Activated CD4-positive, CD25-positive, alpha-beta regulatory T cell treated with anti-CD3 and anti-CD28 coated beads, Interleukin-2, amount 50 U/mL, for 24 hours (primary cell): ENCODE data around the gene LYRM4.

ENCODE experiments used
- ATAC-seq, 2 donors: fragments of 150-1000 bp; cut with Tn5 transposase; one replicate each; pipeline ENCODE4 v1.10.0; 2021; ENCODE audit warnings: mild to moderate bottlenecking in 1 of 2, moderate library complexity in 1 of 2

Gene LYRM4

DNA sequence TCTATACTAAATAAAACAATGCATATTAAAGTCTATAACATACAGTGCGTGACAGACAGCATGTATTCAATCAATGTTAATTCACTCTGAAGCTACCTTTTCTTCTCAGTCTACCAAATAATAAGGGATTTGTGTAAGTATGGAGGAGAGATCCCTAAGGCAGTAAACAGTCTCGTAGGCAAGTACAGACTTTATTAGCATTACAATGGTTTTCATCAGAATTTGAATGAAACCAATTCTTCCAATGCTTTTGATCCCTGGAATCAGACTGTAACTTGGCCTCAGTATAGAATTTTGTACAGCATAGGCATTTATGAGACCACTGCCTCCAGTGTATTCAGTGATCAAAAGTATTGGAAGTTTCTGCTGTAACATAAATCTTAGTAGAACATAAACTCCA is 19.5 kb downstream of the LYRM4 start:
- ATAC-seq, result no peak

- ATAC-seq, result no peak
Measured at GRCh38 chr6:5238336-5238735, 22.4 kb downstream of the LYRM4 start.

DNA sequence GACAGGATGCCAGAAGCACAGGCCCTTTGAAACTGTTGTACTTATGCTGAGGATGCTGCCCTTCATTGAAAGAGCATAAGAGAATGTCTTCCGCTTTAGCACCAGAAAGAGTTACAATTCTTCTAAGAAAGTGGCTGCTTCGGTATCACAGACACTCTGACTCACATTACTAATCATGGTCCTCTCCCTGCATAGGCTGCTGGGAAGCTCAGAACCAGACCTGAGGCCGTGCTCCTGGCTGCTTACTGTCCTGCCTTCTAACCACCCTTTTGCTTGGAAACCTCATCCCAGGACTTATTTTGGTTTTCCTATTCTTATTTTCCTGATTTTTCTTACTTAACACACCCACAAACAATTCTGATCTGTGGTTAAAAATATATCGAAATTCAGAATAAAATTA is 22.9 kb downstream of the LYRM4 start:
- no peak for ATAC-seq

DNA sequence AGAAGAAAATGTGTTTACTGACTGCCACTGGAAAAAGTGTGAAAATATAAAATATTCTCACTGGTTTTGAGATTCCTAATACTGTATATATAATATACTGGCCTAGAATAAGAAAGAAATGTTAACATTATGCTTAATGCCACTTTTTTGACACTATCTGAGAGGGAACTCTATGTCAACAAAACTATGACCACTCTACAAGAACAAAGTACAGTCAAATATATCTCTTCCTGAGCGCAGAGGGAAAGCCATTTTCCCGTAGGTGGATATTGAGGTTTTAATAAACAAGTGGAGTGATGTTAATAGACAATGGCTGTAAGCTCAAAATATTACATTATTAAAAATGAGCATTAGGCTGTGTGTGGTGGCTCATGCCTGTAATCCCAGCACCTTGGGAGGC is 24.9 kb downstream of the LYRM4 start:
- ATAC-seq, result no peak

DNA sequence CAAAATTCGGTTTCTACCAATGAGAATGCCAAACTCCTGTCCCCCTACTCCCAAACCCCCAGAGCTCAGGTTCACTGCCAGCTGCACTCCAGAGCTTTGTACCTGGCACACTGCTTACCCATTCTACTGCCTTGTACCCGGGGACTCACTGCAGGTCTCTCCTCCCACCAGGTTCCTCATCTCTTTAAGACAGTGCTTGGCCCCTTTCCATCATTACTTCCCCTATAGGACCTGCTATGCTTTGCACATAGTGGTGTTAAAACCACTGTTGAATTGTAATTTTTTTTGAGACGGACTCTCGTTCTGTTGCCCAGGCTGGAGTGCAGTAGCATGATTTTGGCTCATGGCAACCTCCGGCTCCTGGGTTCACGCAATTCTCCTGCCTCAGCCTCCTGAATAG is 25.9 kb downstream of the LYRM4 start:
- no peak for ATAC-seq

DNA sequence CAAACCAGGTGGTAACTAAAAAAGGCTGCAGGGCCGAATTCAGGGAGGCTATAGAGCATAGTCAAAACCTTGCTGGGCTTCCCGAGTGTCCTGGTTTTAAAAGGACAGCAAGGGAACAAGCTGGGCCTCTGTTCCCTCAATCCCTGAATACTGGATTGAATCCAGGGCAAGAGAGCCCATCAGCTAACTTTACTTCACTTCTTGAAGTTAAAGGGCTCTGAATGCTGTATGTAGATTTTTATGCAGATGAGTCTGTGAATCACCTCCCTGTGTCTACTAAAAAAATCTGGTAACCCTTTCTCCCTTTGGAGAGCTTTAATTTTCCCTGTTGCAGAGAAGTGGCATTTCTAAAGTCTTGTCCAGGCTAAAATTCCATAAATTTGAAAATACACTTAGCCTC is 29.5 kb downstream of the LYRM4 start:
- no peak for ATAC-seq

DNA sequence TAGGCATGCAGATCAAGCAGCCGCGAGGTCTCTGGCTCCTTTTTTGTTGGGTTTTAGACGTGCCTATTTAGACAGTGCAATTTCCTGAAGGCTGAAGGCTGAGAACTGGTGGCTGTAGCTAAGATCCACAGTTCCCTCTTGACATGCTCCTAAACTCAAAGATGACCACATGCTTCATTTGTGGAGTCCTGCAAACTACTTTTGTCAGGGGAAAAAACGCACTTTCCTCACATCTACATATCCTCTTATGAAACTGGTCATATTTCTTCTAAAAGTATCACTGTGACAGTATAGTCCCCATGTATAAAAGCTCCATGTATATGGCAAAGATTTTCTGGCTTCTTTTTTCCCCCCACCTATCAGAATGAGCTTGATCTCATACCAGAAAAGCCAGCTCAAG is 30.7 kb downstream of the LYRM4 start:
- ATAC-seq, result no peak

GRCh38 chr6:5229356-5229755 is 31.4 kb downstream of the LYRM4 start:
- no peak for ATAC-seq

DNA sequence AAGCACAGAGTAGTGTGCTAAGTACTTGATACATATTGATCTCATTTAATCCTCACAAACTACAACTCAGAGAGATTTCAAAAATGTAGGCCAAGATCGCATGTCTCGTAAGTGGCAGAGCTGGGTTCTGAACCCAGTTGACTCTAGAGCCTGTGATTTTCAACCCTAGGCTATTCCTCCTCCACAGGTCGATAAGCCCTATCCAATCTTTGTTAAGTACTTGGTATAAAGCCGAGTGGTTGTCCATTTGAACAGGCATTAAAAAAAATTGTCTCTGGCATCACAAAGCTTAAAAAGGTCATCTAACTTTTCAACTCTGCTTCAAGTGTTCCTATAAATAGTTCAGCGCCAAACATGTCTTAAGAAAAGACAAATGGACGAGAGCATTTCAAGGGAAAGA is 37.4 kb downstream of the LYRM4 start:
- ATAC-seq, result no peak

- ATAC-seq, result no peak
Measured at GRCh38 chr6:5220443-5220842, 40.3 kb downstream of the LYRM4 start.

DNA sequence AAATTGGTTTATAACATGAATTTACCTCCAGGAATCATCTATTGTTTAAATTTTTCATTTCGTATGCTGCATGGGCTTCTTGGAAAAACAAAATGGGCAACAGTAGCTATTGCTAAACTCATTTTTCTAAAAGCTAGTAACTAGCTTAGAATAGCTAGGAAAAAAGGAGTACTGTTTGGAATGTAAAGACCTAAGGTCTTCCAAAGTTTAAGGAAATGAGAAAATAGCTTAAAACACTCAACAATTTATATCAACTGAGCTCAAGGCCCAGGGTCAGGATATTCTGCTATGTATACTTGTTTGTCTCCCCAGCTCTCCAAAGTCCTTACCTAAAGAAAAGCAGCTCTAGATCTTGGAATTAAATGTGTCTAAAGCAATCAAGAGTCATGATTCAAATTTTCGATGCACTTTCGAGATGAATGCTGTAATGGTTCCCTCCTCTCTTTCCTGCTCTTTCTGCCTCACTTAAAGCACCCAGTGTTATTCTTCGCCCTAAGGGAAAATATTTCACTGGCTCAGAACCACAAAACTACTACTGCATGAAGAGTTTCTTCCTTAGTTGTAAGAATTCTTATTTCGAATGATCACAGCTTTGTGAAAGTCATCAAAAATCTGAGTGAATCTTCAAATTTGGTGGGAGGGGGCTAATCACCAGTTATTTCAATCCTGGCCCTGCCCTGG is 41.6 kb downstream of the LYRM4 start:
- no peak for ATAC-seq

DNA sequence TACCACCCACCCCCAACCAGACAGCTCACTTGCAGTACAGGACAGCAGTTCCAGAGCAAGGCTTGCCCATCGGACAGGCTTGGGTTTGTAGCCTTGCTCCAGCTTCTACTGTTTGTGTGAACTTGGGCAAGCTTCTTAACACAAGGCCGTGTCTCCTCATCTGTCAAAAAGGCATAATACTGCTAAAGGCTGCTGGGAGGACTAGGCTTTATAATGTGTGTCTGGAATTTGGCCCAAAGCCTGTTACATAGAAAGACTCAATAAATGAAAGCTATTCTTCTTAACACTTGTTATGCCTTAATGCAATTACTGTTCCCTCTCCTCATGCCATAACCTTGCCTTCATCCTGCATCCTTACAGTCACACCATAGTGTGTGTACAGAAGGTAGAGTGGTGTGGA is 43.4 kb downstream of the LYRM4 start:
- ATAC-seq, result no peak

GRCh38 chr6:5215799-5216198 is 45.0 kb downstream of the LYRM4 start:
- ATAC-seq, result no peak

- no peak for ATAC-seq
Measured at GRCh38 chr6:5215159-5215558, 45.6 kb downstream of the LYRM4 start.

- ATAC-seq, result no peak
Measured at GRCh38 chr6:5214570-5215052, 46.1 kb downstream of the LYRM4 start.

DNA sequence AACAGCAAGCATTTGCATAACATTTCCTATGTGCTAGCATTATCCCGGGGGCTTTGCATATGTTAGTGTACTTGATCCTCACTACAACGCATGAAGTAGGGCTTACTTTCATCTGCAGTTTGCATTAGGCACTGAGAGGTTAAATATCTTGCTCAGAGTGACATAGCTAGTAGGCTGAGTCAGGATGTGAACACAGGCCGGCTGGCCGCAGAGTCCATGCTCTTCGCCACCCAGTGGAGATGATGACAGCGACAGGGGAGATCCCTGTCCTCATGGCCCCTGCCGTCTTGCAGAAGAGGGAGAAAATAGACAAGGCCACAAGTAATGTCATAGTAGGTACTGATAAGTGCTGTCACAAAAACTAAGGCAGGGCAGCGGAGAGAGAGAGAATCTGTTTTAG is 46.9 kb downstream of the LYRM4 start:
- ATAC-seq, result no peak

DNA sequence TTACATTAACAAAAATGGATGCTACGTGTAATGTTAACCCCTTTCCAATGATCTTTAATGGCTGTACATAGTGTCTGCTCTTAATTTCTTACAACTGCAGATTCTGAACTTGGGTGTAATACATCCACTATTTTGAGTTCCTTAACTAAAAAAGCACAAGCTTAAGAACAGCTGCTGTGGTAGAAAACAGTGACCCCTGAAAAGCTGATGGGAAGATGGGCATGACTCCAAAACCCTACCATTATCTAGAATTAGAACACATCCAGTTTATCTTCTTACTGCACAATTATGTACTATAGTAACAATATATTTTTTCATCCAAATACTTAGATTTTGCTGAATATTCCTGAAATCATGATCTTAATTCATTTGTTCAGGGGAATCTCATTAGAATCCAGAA is 49.3 kb downstream of the LYRM4 start:
- ATAC-seq, result no peak

DNA sequence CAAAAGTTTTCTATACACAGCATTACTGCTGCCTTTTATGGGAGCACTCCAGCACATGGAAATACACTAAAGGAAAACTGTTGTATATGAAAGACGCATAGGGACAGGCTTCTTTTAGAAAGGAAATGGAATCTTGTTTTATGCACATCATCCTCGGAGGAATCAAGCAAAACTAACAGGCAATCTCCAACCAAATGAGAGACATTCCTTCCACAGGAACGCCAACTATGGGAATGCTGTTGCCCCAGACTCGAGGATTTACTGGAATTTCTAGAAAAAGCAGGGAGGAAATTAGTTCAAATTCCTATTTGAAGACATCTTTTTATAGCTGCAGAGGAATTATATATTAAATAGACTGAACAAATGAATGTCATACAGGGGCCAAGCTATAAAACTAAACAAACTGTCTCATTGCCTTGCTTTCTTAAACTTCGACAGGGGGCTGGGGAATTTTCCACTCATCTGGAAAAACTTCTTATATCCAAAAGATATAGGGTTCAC is 52.2 kb downstream of the LYRM4 start:
- ATAC-seq, result no peak

- ATAC-seq, result no peak
Measured at GRCh38 chr6:5208057-5208456, 52.7 kb downstream of the LYRM4 start.

DNA sequence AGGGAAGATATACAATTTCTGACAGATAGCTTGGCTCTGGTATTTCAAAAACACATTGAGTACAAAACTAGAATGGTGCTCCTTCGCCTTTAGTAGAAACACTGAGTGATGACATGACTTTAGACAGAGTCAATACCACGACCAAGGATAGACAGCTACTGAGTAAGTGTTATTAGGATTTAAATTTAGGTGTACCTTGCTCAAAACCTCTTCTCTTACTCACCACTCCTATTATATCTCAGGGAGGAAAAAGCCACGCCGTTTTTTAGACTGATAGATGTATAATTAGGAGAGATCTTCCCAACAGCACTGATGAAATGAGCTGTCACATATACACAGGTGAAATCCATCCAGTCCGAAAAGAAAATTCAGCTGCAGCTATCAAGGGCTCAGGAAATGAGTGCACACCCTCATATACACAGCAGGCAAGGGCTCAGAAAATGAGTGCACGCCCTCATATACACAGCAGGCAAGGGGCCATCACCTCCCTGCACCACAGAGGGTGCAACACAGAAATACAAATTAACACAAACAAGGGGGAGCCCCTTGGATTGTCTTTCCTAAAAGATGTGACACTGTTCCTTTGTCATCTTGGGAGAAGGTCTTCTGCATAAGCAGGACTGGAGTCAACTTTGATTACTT is 53.7 kb downstream of the LYRM4 start:
- ATAC-seq, result no peak

DNA sequence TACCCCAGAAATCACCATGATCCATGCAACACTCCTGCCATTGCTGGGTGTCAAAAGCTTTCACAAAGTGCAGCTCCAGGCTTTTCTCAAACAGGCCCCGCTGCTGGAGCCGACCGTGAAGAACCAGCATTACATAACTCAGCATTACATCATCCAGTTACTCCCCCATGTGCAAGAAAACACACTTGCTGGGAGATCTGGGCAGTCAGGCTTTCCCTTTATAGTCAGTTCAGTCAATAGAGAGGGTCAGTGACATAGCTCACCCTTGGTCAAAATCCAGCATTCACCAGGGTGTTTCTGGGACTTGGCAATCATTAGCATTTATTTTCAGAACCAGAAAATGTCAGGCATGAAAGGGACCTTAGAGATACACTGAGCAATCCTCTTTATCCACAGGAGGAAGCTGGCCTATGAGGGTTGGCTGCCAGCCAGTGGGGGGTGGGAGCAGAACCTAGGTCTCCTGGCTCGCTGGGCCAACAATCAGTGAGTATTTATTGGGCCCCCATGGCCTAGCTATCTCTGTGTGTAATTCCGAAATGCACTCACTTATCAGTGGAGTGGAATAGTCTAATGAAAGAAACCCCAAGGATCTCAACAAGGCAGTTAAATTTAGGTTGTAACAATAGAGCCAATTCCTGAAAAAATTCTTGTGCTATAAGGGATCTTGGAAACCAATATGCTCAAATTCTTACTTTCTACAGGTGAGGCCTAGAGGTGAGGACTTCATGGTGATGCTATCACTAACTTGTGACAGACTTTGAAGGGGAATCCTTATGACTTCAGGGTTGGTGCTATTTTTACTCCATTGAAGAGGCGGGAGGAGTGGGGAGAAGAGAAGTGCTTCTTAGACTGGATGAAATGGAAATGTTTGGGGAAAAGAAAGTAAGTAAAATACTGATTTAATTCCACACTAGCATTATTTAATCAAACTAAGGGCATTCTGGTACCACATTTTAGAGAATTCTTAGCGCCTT is 54.6 kb downstream of the LYRM4 start:
- ATAC-seq, result no peak

DNA sequence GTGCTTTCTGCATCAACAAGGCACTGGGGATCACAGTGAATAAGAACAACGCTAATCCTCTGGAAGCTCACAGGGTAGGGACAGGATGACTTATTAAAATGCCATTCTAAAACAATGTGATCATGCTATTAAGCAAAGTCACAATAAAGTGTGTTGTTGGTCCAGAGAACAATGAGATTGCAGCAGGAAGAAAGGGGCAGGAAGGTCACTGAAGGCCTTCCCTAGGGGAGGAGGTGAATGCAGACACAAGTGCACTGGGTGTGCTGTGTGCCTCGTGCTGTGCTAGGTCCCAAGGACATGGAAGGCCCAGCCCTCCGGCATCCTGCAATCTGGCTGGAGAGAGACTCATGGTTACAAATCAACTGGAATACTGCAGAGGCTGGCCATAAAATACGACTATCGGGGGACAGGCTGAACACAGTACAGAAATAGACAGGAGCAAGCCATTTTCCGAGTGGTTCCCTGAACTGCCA is 55.7 kb downstream of the LYRM4 start:
- ATAC-seq, result no peak

- ATAC-seq, result no peak
Measured at GRCh38 chr6:5204376-5204775, 56.4 kb downstream of the LYRM4 start.
